NCI-H524 (cell line): ENCODE data around the gene ARRB1.
"Not testable (repeated sequence)": the region's sequence is repeated elsewhere in the genome, so short reads cannot be mapped to it uniquely, and the experiment has no call there.

ENCODE experiments used
- DNase-seq, 2 experiments: peaks; one replicate each; lab custom pipeline; 2025; lab: John Stamatoyannopoulos, UW

The ARRB1 gene

GRCh38 chr11:75351541-75351790 lies at the start of gene ARRB1:
Gene ARRB1 (minus strand): TSS chr11:75351661. CDS start chr11:75351607, 54 bp downstream.
- peak in 1 of 2 experiments; percentile 54 for DNase-seq

- no peak for DNase-seq
These were observed 48.8 kb upstream of the ARRB1 start for GRCh38 chr11:75400146-75400865.

- DNase-seq, result peak; percentile 76 to 89
These were observed 48.1 kb upstream of the ARRB1 start, which contains the start of gene RPS3 for GRCh38 chr11:75399344-75400145. Gene RPS3 (plus strand): TSS chr11:75399518. CDS start chr11:75399548, 30 bp downstream.

- DNase-seq, result no peak
These were observed 47.4 kb upstream of the ARRB1 start for GRCh38 chr11:75398906-75399305.

GRCh38 chr11:75394085-75394840 lies 42.8 kb upstream of the ARRB1 start:
- DNase-seq, result no peak

- no peak for DNase-seq
These were observed 38.5 kb upstream of the ARRB1 start for GRCh38 chr11:75389925-75390324.

GRCh38 chr11:75389276-75389605 lies 37.8 kb upstream of the ARRB1 start:
- no peak for DNase-seq

GRCh38 chr11:75388386-75389275 lies 37.2 kb upstream of the ARRB1 start:
- DNase-seq, result peak; percentile 78 to 83

- no peak for DNase-seq
These were observed 36.4 kb upstream of the ARRB1 start for GRCh38 chr11:75387736-75388294.

- no peak for DNase-seq
These were observed 35.6 kb upstream of the ARRB1 start for GRCh38 chr11:75386942-75387630.

GRCh38 chr11:75384438-75385080 lies 33.1 kb upstream of the ARRB1 start:
- DNase-seq, result peak; percentile 15 to 75

GRCh38 chr11:75383246-75383645 lies 31.8 kb upstream of the ARRB1 start:
- DNase-seq, result no peak

GRCh38 chr11:75380716-75381420 lies 29.4 kb upstream of the ARRB1 start:
- DNase-seq, result no peak

GRCh38 chr11:75380245-75380644 lies 28.8 kb upstream of the ARRB1 start:
- no peak for DNase-seq

GRCh38 chr11:75378776-75379175 lies 27.3 kb upstream of the ARRB1 start:
- DNase-seq, result not testable (repeated sequence)

GRCh38 chr11:75376175-75376574 lies 24.7 kb upstream of the ARRB1 start:
- no peak for DNase-seq

- no peak for DNase-seq
These were observed 24.2 kb upstream of the ARRB1 start for GRCh38 chr11:75375626-75376025.

- no peak for DNase-seq
These were observed 23.2 kb upstream of the ARRB1 start for GRCh38 chr11:75374646-75375045.

- no peak for DNase-seq
These were observed 21.7 kb upstream of the ARRB1 start for GRCh38 chr11:75373201-75373600.
